K562 (cell line): ENCODE results near the gene RCHY1. TPM values are rescaled to one million over a fixed set of nuclear protein-coding genes. Genes with fewer than 3 reads are reported as not detected.

Experiments used
- CHD2 ChIP-seq: IDR thresholded peaks from 2 replicates; pipeline ENCODE4 v1.6.1; 2011; ENCODE audit warnings: low read depth, low read length
- DIDO1 ChIP-seq: fragments of 450-650 bp; IDR thresholded peaks from 2 replicates; pipeline ENCODE4 v1.6.1; 2016; ENCODE audit warnings: low read depth, missing biosample characterization, missing genetic modification characterization
- E2F4 ChIP-seq: sonication (generic); formaldehyde crosslinking; IDR thresholded peaks from 2 replicates; pipeline ENCODE4 v1.8.0; 2022; ENCODE audit warnings: mild to moderate bottlenecking, low read depth, missing genetic modification reagents
- MNT ChIP-seq, 2 experiments: fragments of 450-650 bp; conservative IDR thresholded peaks; 2 replicates each; pipeline ENCODE4 v1.6.1; 2017; ENCODE audit warnings: mild to moderate bottlenecking in 2 of 2, moderate library complexity in 2 of 2
- PATZ1 ChIP-seq: fragments of 250-450 bp; sonication (Bioruptor Pico); IDR thresholded peaks from 2 replicates; pipeline ENCODE4 v1.5.0; 2020; ENCODE audit warnings: mild to moderate bottlenecking, borderline replicate concordance
- PML ChIP-seq: IDR thresholded peaks from 2 replicates; pipeline ENCODE4 v1.6.1; 2012; ENCODE audit warnings: low read length, inconsistent platforms
- TBP ChIP-seq: optimal IDR thresholded peaks from 2 replicates; pipeline ENCODE3; 2011; ENCODE audit warnings: low read depth, low read length, improper control_type of control experiment
- U2AF2 ChIP-seq: fragments of 200-400 bp; formaldehyde crosslinking; optimal IDR thresholded peaks from 2 replicates; pipeline ENCODE3; 2017; ENCODE audit warnings: low read depth, mild to moderate bottlenecking, low read length
- ZBTB12 ChIP-seq: fragments of 250-450 bp; sonication (Bioruptor Pico); IDR thresholded peaks from 2 replicates; pipeline ENCODE4 v1.4.0; 2020
- ZBTB26 ChIP-seq: fragments of 450-650 bp; formaldehyde crosslinking; IDR thresholded peaks from 2 replicates; pipeline ENCODE4 v1.4.0; 2022; ENCODE audit warnings: missing genetic modification characterization
- ZNF146 ChIP-seq: IDR thresholded peaks from one replicate; pipeline ENCODE4 v1.6.1; 2018; ENCODE audit warnings: missing compliant biosample characterization; ENCODE audit not compliant: unreplicated experiment
- ZNF280A ChIP-seq: fragments of 450-650 bp; IDR thresholded peaks from 2 replicates; pipeline ENCODE4 v1.6.1; 2018; ENCODE audit warnings: mild to moderate bottlenecking, low read depth; ENCODE audit not compliant: partially characterized antibody
- ZNF282 ChIP-seq: sonication (generic); formaldehyde crosslinking; IDR thresholded peaks from 2 replicates; pipeline ENCODE4 v1.8.1; 2023; ENCODE audit warnings: missing genetic modification reagents
- ZNF695 ChIP-seq: fragments of 450-650 bp; formaldehyde crosslinking; IDR thresholded peaks from 2 replicates; pipeline ENCODE4 v1.4.0; 2020; ENCODE audit warnings: mild to moderate bottlenecking, moderate library complexity
- ZNF75A ChIP-seq: fragments of 450-650 bp; formaldehyde crosslinking; IDR thresholded peaks from 2 replicates; pipeline ENCODE4 v1.4.0; 2020; ENCODE audit warnings: mild to moderate bottlenecking
- polyA plus RNA-seq, 8 experiments: library from polyadenylated mRNA; depleted of rRNA in 4 of 8; stranded (reverse) in 5 of 8; unstranded in 3 of 8; fragments of >200 nt; fragmentation: Nextera tagmentation in 2 of 8; fragmentation: Illumina TruSeq in 1 of 8; extraction: Ambion mirVana in 2 of 8; extraction: Trizol in 1 of 8; gene quantifications; 2 replicates each; pipeline versions ENCODE4 v1.2.1 to v1.2.3, GENCODE V29; 2011 to 2014; ENCODE audit warnings: inconsistent platforms in 1 of 8, missing spikeins in 1 of 8
- total RNA-seq, 7 experiments: library from RNA; depleted of rRNA in 6 of 7; stranded (reverse); fragments of >200 nt in 6 of 7; fragmentation: Illumina TruSeq in 2 of 7; extraction: Trizol in 2 of 7; gene quantifications; 2 replicates each; pipeline versions ENCODE4 v1.2.1 to v1.2.3, GENCODE V29; 2011 to 2021; ENCODE audit warnings: low replicate concordance in 1 of 7

RCHY1 gene
- total and polyA plus RNA-seq, 9 of the 15 experiments (the other 6 are each of a cell fraction or from before 2014, with no cell fraction given): 27.3 to 85.1 (median 45.9) TPM

- TF ChIP-seq ZNF280A: no peak
- TF ChIP-seq ZNF695 (CRISPR knock-in tag): no peak
- no peak for TF ChIP-seq CHD2
- TF ChIP-seq ZNF282: no peak
- TF ChIP-seq DIDO1 (tag): peak; percentile 67
- TF ChIP-seq TBP: peak; percentile 88
- peak; percentile 80 for TF ChIP-seq PML
- TF ChIP-seq ZBTB26 (CRISPR knock-in tag): no peak
- no peak for TF ChIP-seq U2AF2
- no peak for TF ChIP-seq ZBTB12
- TF ChIP-seq MNT (conservative IDR thresholded peaks at IDR 0.05): peak; percentile 81 to 92
- no peak for TF ChIP-seq ZNF146 (CRISPR knock-in tag)
- no peak for TF ChIP-seq E2F4 (CRISPR knock-in tag)
- TF ChIP-seq ZNF75A (CRISPR knock-in tag): no peak
- no peak for TF ChIP-seq PATZ1
Observed at GRCh38 chr4:75514131-75514948, at the start of gene RCHY1, which contains the start of gene THAP6 (continued).
